Gastrocnemius medialis (tissue), 4 donors: ENCODE results near the gene TGFB1. TPM values are rescaled to one million over a fixed set of nuclear protein-coding genes. Genes with fewer than 3 reads are reported as not detected.
A peak's percentile ranks its signal among the peaks of the same experiment; 100 is the strongest.

Experiments
- ATAC-seq, 2 donors: fragments of 150-250 bp; one replicate each; pipeline ENCODE4 v1.9.1; 2016
- DNase-seq, 2 donors: peaks; one replicate each; pipeline ENCODE4 v3.0.0-alpha.2; 2019
- H3K27ac ChIP-seq, 4 donors: fragments of 200-600 bp; sonication (generic); 1 replicate in 1 of 4; 2 replicates in 3 of 4; pipeline ENCODE4 v1.5.1; 2016 to 2018; ENCODE audit warnings: mild to moderate bottlenecking in 2 of 4, moderate library complexity in 1 of 4
- H3K27me3 ChIP-seq, 3 donors: fragments of 200-600 bp; sonication (generic) in 2 of 3; 1 replicate in 1 of 3; 2 replicates in 2 of 3; pipeline versions ENCODE4 v1.5.1 to v1.6.0; 2016 to 2019; ENCODE audit warnings: mild to moderate bottlenecking in 1 of 3, moderate library complexity in 1 of 3
- H3K36me3 ChIP-seq, 2 donors: fragments of 200-600 bp; sonication (generic) in 1 of 2; one replicate each; pipeline ENCODE4 v1.5.1; 2017 to 2018
- H3K4me1 ChIP-seq, 2 donors: fragments of 200-600 bp; sonication (generic) in 1 of 2; one replicate each; pipeline ENCODE4 v1.5.1; 2016 to 2017; ENCODE audit warnings: mild to moderate bottlenecking in 2 of 2
- H3K4me3 ChIP-seq, 4 donors: fragments of 200-600 bp; sonication (generic) in 3 of 4; 1 replicate in 1 of 4; 2 replicates in 3 of 4; pipeline ENCODE4 v1.5.1; 2016 to 2019; ENCODE audit warnings: mild to moderate bottlenecking in 2 of 4
- H3K9me3 ChIP-seq, 3 donors: fragments of 200-600 bp; sonication (generic) in 2 of 3; 1 replicate in 1 of 3; 2 replicates in 2 of 3; pipeline ENCODE4 v1.5.1; 2016 to 2019
- CTCF ChIP-seq, 5 experiments: fragments of 450-650 bp in 3 of 5; fragments of 200-600 bp in 2 of 5; sonication (generic) in 2 of 5; IDR thresholded peaks in 4 of 5; conservative IDR thresholded peaks in 1 of 5; 1 replicate in 4 of 5; 2 replicates in 1 of 5; pipeline ENCODE4 v1.5.1; 2016 to 2019; ENCODE audit warnings: antibody characterized with exemption in 5 of 5, mild to moderate bottlenecking in 3 of 5, moderate library complexity in 3 of 5
- POLR2A ChIP-seq, 2 donors: fragments of 450-650 bp; IDR thresholded peaks; one replicate each; pipeline ENCODE4 v1.6.1; 2017; ENCODE audit warnings: antibody characterized with exemption in 2 of 2, mild to moderate bottlenecking in 2 of 2, moderate library complexity in 2 of 2
- in situ Hi-C, 4 donors: fragments of 200-750 bp; cut with MboI; loops; one replicate each; pipeline versions ENCODE4 v1.15.0 to v1.8.0; 2017; ENCODE audit warnings: low sequenced_read_pairs in 4 of 4
- intact Hi-C: fragments of 100-400 bp; cut with DNase I; formaldehyde crosslinking; loops from one replicate; pipeline ENCODE4 v1.15.1; 2023; ENCODE audit warnings: low total_unique reads
- total RNA-seq, 4 donors: library from RNA; depleted of rRNA; stranded (reverse); fragments of >200 nt; gene quantifications; one replicate each; pipeline versions ENCODE4 v1.1.0 to v1.2.3, GENCODE V29; 2016

Gene TGFB1
- total RNA-seq, 4 donors from 2014 or later = 1.9 to 5.2 (median 4.9) TPM

- ATAC-seq (no peak), DNase-seq (no peak)
- no peaks in the 10 kb centered on the region for H3K4me1 ChIP-seq
- H3K4me3 ChIP-seq = no peak overlapping the region
- no peak for TF ChIP-seq POLR2A (IDR thresholded peaks at IDR 0.05)
- TF ChIP-seq CTCF (IDR thresholded peaks at IDR 0.05 in 4 of 5, conservative IDR thresholded peaks at IDR 0.05 in 1 of 5) = no peak
- in situ Hi-C loops (no loop called here), intact Hi-C loops (no loop called here)
- no peaks in the 10 kb centered on the region for H3K27me3 ChIP-seq
- no peak overlapping the region for H3K27ac ChIP-seq
- H3K36me3 ChIP-seq = peaks cover 0 to 4% of the 10 kb centered on the region in 2 donors
- no peaks in the 10 kb centered on the region for H3K9me3 ChIP-seq
Measured at GRCh38 chr19:41341669-41342490, 11.8 kb downstream of the TGFB1 start.

- TF ChIP-seq CTCF (IDR thresholded peaks at IDR 0.05 in 4 of 5, conservative IDR thresholded peaks at IDR 0.05 in 1 of 5) (no peak), POLR2A (IDR thresholded peaks at IDR 0.05) (no peak)
- DNase-seq (no peak), ATAC-seq (no peak)
- H3K36me3 ChIP-seq = peaks cover 0 to 4% of the 10 kb centered on the region in 2 donors
- intact Hi-C loops (no loop called here), in situ Hi-C loops (no loop called here)
- no peak overlapping the region for H3K27ac ChIP-seq
- H3K9me3 ChIP-seq = no peaks in the 10 kb centered on the region
- H3K4me1 ChIP-seq = no peaks in the 10 kb centered on the region
- no peak overlapping the region for H3K4me3 ChIP-seq
- no peaks in the 10 kb centered on the region for H3K27me3 ChIP-seq
Measured at GRCh38 chr19:41339936-41340335, 13.8 kb downstream of the TGFB1 start.

- ATAC-seq (no peak), DNase-seq (no peak)
- Histone ChIP-seq H3K36me3 (no peaks in the 10 kb centered on the region), H3K4me1 (no peaks in the 10 kb centered on the region), H3K27me3 (no peaks in the 10 kb centered on the region), H3K9me3 (no peaks in the 10 kb centered on the region), H3K4me3 (no peak overlapping the region), H3K27ac (no peak overlapping the region)
- intact Hi-C loops (no loop called here), in situ Hi-C loops (no loop called here)
- TF ChIP-seq CTCF (IDR thresholded peaks at IDR 0.05 in 4 of 5, conservative IDR thresholded peaks at IDR 0.05 in 1 of 5) (no peak), POLR2A (IDR thresholded peaks at IDR 0.05) (no peak)
Measured at GRCh38 chr19:41335467-41335866, 18.3 kb downstream of the TGFB1 start.

- H3K4me3 ChIP-seq = no peak overlapping the region
- in situ Hi-C loops (no loop called here), intact Hi-C loops (no loop called here)
- H3K36me3 ChIP-seq = no peaks in the 10 kb centered on the region
- TF ChIP-seq CTCF (IDR thresholded peaks at IDR 0.05 in 4 of 5, conservative IDR thresholded peaks at IDR 0.05 in 1 of 5) = no peak
- no peak for TF ChIP-seq POLR2A (IDR thresholded peaks at IDR 0.05)
- peak overlapping the region in 3 of 4 donors; percentile 10 to 63 (median 40) for H3K27ac ChIP-seq
- DNase-seq = no peak
- H3K27me3 ChIP-seq = no peaks in the 10 kb centered on the region
- no peaks in the 10 kb centered on the region for H3K9me3 ChIP-seq
- no peaks in the 10 kb centered on the region for H3K4me1 ChIP-seq
- peak in 1 of 2 donors; percentile 41 for ATAC-seq
Measured at GRCh38 chr19:41334793-41335192, 18.9 kb downstream of the TGFB1 start.
